Adrenal gland (tissue), 12 donors: ENCODE results near the gene PLSCR2. TPM values are rescaled to one million over a fixed set of nuclear protein-coding genes. Genes with fewer than 3 reads are reported as not detected.

Experiments
- DNase-seq, 7 donors: peaks; one replicate each; pipeline ENCODE4 v3.0.0-alpha.2; 2019 to 2020
- H3K27ac ChIP-seq, 5 donors: fragments of 200-600 bp; sonication (generic) in 4 of 5; 1 replicate in 3 of 5; 2 replicates in 2 of 5; pipeline versions ENCODE4 v1.5.1 to v1.8.0; 2016 to 2020; ENCODE audit warnings: mild to moderate bottlenecking in 1 of 5
- H3K27me3 ChIP-seq: fragments of 200-600 bp; 2 replicates; pipeline ENCODE4 v1.8.0; 2021
- H3K36me3 ChIP-seq, 2 donors: fragments of 200-600 bp; replicated peaks in 1 of 2; 1 replicate in 1 of 2; 2 replicates in 1 of 2; pipeline versions ENCODE4 v1.5.1 to v1.8.0; 2018 to 2022
- H3K4me1 ChIP-seq, 2 donors: fragments of 200-600 bp; replicated peaks in 1 of 2; 1 replicate in 1 of 2; 2 replicates in 1 of 2; pipeline versions ENCODE4 v1.5.1 to v1.8.0; 2018 to 2021
- H3K4me3 ChIP-seq, 4 donors: fragments of 200-600 bp; sonication (generic) in 3 of 4; one replicate each; pipeline ENCODE4 v1.5.1; 2016 to 2018
- H3K9me3 ChIP-seq, 3 donors: fragments of 200-600 bp; sonication (generic) in 1 of 3; replicated peaks in 1 of 3; 1 replicate in 2 of 3; 2 replicates in 1 of 3; pipeline versions ENCODE4 v1.5.1 to v1.8.0; 2016 to 2021
- POLR2A ChIP-seq, 2 donors: fragments of 450-650 bp; IDR thresholded peaks; one replicate each; pipeline ENCODE4 v1.6.1; 2017; ENCODE audit warnings: antibody characterized with exemption in 2 of 2, mild to moderate bottlenecking in 2 of 2, moderate library complexity in 1 of 2
- WGBS, 4 donors: extraction: QIAGEN DNeasy Blood & Tissue Kit in 2 of 4; methylation state at CpG; one replicate each; pipeline versions ENCODE4 v1.1.5 to v1.1.7; 2013 to 2017; 5-methylcytosine and 5-hydroxymethylcytosine counted together
- intact Hi-C, 2 donors: fragments of 100-400 bp; cut with DNase I; formaldehyde crosslinking; loops; one replicate each; pipeline versions ENCODE4 v1.14.1 to v1.15.0; 2022 to 2023
- polyA plus RNA-seq, 3 donors: library from polyadenylated mRNA; stranded (reverse); fragments of 200-250 nt in 2 of 3; fragments of 350-450 nt in 1 of 3; fragmentation: Illumina TruSeq in 1 of 3; extraction: RNeasy Lipid Tissue Mini Kit (QIAGEN cat#74804) in 1 of 3; gene quantifications; one replicate each; pipeline ENCODE4 v1.2.3, GENCODE V29; 2013 to 2014
- total RNA-seq, 9 donors: library from RNA; depleted of rRNA in 4 of 9; stranded (reverse); fragments of >200 nt in 4 of 9; fragments of 120-200 nt in 1 of 9; fragmentation: NEBNext Ultra II Directional in 1 of 9; extraction: Animal tissue kit (Norgen Biotek cat#: 25700) in 1 of 9; gene quantifications; one replicate each; pipeline versions ENCODE4 v1.1.0 to v1.2.4, GENCODE V29; 2013 to 2023
- TF ChIP-seq, protein P1 (sequence below), 6 experiments: fragments of 450-650 bp in 4 of 6; fragments of 200-600 bp in 2 of 6; sonication (generic) in 1 of 6; IDR thresholded peaks; 1 replicate in 5 of 6; 2 replicates in 1 of 6; pipeline versions ENCODE4 v1.5.1 to v1.8.0; 2016 to 2021; ENCODE audit warnings: antibody characterized with exemption in 6 of 6, mild to moderate bottlenecking in 2 of 6, moderate library complexity in 1 of 6
- donor health status: healthy with polysubstance abuse.
- donor health status: Bipolar disorder and iron deficiency.
- donor health status: DM: yes; HTN: yes; CAD: no.
- donor health status: DM: no; HTN: no; CAD: no.
- donor health status: DM: no; HTN: no; CAD: no.
- donor health status: DM: yes; HTN: yes; CAD: no.

Gene PLSCR2
- total and polyA plus RNA-seq, 12 donors: 0.11 to 0.41 TPM; not detected in 10

DNA sequence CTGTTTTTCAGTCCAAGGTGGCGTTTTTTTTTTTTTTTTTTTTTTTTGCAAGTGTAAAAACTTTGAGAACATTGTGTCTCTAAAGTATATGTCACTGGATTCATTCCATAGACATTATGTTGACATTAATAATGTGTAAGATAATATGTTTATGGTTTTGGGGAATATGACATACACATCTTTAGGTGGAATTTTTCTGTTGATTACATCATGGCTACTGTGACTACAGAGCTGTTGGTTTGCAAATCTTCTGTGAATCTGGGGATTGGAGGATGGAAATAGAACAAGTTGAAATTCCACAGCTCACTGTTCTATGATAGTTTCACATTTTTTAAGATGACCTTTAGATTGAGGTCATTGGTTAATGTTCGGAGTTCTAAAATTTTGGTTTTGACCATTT is 24.4 kb upstream of the PLSCR2 start:
- H3K27ac ChIP-seq: no peak overlapping the region
- 57 to 81% (median 70%) methylated on average over 2 of the region's 2 CpGs for WGBS, 4 donors

DNA sequence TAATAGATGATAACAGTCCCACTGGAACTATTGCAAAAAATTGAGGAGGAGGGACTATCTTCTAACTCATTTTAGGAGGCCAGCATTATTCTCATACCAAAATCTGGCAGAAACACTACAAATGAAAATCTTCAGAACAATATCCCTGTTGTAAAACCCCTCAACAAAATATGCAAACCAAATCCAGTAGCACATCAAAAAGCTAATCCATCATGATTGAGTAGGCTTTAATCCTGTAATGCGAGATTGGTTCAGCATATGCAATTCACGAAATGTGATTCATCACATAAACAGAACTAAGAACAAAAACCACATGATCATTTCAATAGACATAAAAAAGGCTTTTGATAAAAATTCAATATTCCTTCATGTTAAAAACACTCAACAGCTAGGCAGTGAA is 23.9 kb upstream of the PLSCR2 start:
- Histone ChIP-seq H3K4me1 (no peaks in the 10 kb centered on the region), H3K27ac (no peak overlapping the region), H3K9me3 (no peaks in the 10 kb centered on the region), H3K4me3 (no peak overlapping the region), H3K36me3 (no peaks in the 10 kb centered on the region), H3K27me3 (no peaks in the 10 kb centered on the region)
- DNase-seq: no peak
- 74 to 88% (median 79%) methylated on average over 2 of the region's 2 CpGs for WGBS, 4 donors
- intact Hi-C loops: no loop called here
- TF ChIP-seq POLR2A (IDR thresholded peaks at IDR 0.05): no peak
- TF ChIP-seq, protein P1, sequence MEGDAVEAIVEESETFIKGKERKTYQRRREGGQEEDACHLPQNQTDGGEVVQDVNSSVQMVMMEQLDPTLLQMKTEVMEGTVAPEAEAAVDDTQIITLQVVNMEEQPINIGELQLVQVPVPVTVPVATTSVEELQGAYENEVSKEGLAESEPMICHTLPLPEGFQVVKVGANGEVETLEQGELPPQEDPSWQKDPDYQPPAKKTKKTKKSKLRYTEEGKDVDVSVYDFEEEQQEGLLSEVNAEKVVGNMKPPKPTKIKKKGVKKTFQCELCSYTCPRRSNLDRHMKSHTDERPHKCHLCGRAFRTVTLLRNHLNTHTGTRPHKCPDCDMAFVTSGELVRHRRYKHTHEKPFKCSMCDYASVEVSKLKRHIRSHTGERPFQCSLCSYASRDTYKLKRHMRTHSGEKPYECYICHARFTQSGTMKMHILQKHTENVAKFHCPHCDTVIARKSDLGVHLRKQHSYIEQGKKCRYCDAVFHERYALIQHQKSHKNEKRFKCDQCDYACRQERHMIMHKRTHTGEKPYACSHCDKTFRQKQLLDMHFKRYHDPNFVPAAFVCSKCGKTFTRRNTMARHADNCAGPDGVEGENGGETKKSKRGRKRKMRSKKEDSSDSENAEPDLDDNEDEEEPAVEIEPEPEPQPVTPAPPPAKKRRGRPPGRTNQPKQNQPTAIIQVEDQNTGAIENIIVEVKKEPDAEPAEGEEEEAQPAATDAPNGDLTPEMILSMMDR (IDR thresholded peaks at IDR 0.05): no peak

More for the DNA sequence above, 24.4 kb upstream of the PLSCR2 start:
- Histone ChIP-seq H3K4me3 (no peak overlapping the region), H3K4me1 (no peaks in the 10 kb centered on the region), H3K9me3 (no peaks in the 10 kb centered on the region), H3K36me3 (no peaks in the 10 kb centered on the region), H3K27me3 (no peaks in the 10 kb centered on the region)
- DNase-seq: no peak
- intact Hi-C loops: no loop called here
- TF ChIP-seq, protein P1 (IDR thresholded peaks at IDR 0.05): no peak
- TF ChIP-seq POLR2A (IDR thresholded peaks at IDR 0.05): no peak

DNA sequence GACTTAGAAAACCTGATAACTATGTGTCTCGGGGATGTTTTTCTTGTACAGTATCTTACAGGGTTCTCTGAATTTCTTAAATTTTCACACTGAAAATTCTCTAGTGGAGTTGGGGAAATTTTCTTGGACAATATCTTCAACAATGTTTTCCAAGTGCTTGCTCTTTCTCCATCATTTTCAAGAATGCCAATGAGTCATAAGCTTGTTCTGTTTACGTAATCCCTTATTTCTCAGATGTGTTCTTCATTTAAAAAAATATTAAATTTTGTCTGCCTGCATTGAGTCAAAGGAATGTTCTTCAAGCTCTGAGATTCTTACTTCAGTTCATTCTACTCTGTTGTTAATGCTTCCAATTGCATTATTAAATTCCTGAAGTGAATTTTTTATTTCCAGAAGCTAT is 21.9 kb upstream of the PLSCR2 start:
- Histone ChIP-seq H3K4me1 (no peaks in the 10 kb centered on the region), H3K36me3 (no peaks in the 10 kb centered on the region), H3K27ac (no peak overlapping the region), H3K4me3 (no peak overlapping the region), H3K9me3 (no peaks in the 10 kb centered on the region), H3K27me3 (no peaks in the 10 kb centered on the region)
- no peak for TF ChIP-seq POLR2A (IDR thresholded peaks at IDR 0.05)
- TF ChIP-seq, protein P1 (IDR thresholded peaks at IDR 0.05): no peak
- intact Hi-C loops: no loop called here
- WGBS, 4 donors: 44 to 89% (median 72%) methylated on average over 2 of the region's 2 CpGs
- DNase-seq: no peak

DNA sequence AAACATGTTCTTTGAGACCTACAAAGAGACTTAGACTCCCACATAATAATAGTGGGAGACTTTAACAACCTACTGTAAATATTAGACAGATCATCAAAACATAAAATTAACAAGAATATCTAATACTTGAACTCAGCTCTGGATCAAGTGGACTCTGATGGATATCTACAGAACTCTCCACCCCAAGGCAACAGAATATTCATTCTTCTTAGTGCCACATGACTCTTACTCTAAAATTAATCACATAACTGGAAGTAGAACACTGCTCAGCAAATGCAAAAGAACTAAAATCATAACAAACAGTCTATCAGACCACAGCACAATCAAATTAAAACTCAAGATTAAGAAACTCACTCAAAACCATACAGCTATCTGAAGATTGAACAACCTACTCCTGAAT is 15.9 kb upstream of the PLSCR2 start:
- Histone ChIP-seq H3K27me3 (no peaks in the 10 kb centered on the region), H3K4me1 (no peaks in the 10 kb centered on the region), H3K4me3 (no peak overlapping the region), H3K27ac (no peak overlapping the region), H3K36me3 (no peaks in the 10 kb centered on the region), H3K9me3 (no peaks in the 10 kb centered on the region)
- TF ChIP-seq, protein P1 (IDR thresholded peaks at IDR 0.05): no peak
- TF ChIP-seq POLR2A (IDR thresholded peaks at IDR 0.05): no peak
- intact Hi-C loops: no loop called here
- no peak for DNase-seq
